Hepatocyte (in vitro differentiated cells): Measurements from ENCODE around the gene TRPM3. TPM values are rescaled to one million over a fixed set of nuclear protein-coding genes. Genes with fewer than 3 reads are reported as not detected.

Source experiments
- DNase-seq: peaks from one replicate; pipeline ENCODE4 v3.0.0-alpha.2; 2016; ENCODE audit warnings: low spot score
- H2AFZ ChIP-seq: fragments of 200-600 bp; sonication (generic); 2 replicates; pipeline ENCODE4 v1.6.0; 2016; ENCODE audit warnings: antibody characterized with exemption, mild to moderate bottlenecking
- H3K27ac ChIP-seq: fragments of 200-600 bp; sonication (generic); 2 replicates; pipeline ENCODE4 v1.5.1; 2016; ENCODE audit warnings: mild to moderate bottlenecking
- H3K27me3 ChIP-seq: fragments of 200-600 bp; sonication (generic); 2 replicates; pipeline ENCODE4 v1.6.1; 2016
- H3K36me3 ChIP-seq: fragments of 200-600 bp; sonication (generic); replicated peaks from 2 replicates; pipeline ENCODE4 v1.5.1; 2016; ENCODE audit warnings: low read depth; ENCODE audit not compliant: insufficient read depth
- H3K4me1 ChIP-seq: fragments of 200-600 bp; sonication (generic); 2 replicates; pipeline ENCODE4 v1.5.1; 2016; ENCODE audit warnings: mild to moderate bottlenecking, moderate library complexity; ENCODE audit not compliant: insufficient read depth
- H3K4me2 ChIP-seq: fragments of 200-600 bp; sonication (generic); 2 replicates; pipeline ENCODE4 v1.6.0; 2016
- H3K4me3 ChIP-seq: fragments of 200-600 bp; sonication (generic); 2 replicates; pipeline ENCODE4 v1.5.1; 2016; ENCODE audit warnings: mild to moderate bottlenecking
- H3K79me2 ChIP-seq: fragments of 200-600 bp; sonication (generic); 2 replicates; pipeline ENCODE4 v1.6.0; 2017; ENCODE audit warnings: mild to moderate bottlenecking
- H3K9me2 ChIP-seq: fragments of 200-600 bp; sonication (generic); replicated peaks from 2 replicates; pipeline ENCODE4 v1.6.0; 2017; ENCODE audit warnings: mild to moderate bottlenecking; ENCODE audit not compliant: insufficient read depth
- H3K9me3 ChIP-seq: fragments of 200-600 bp; sonication (generic); 2 replicates; pipeline ENCODE4 v1.5.1; 2016; ENCODE audit warnings: low read depth, mild to moderate bottlenecking
- H4K20me1 ChIP-seq: fragments of 200-600 bp; sonication (generic); 2 replicates; pipeline ENCODE4 v1.6.0; 2016; ENCODE audit warnings: mild to moderate bottlenecking; ENCODE audit not compliant: insufficient read depth, poor library complexity, severe bottlenecking
- EZH2 ChIP-seq: fragments of 200-600 bp; sonication (generic); IDR thresholded peaks from 2 replicates; pipeline ENCODE4 v1.6.1; 2016; ENCODE audit warnings: antibody characterized with exemption, mild to moderate bottlenecking, borderline replicate concordance
- EZH2phosphoT487 ChIP-seq: fragments of 200-600 bp; sonication (generic); IDR thresholded peaks from one replicate; pipeline ENCODE4 v1.6.1; 2018; ENCODE audit warnings: antibody characterized with exemption, mild to moderate bottlenecking, low read depth, moderate library complexity; ENCODE audit not compliant: unreplicated experiment, severe bottlenecking
- WGBS: methylation state at CpG from one replicate; pipeline ENCODE4 v1.1.6; 2016; ENCODE audit warnings: low lambda C conversion rate; ENCODE audit errors: missing lambda C conversion rate; 5-methylcytosine and 5-hydroxymethylcytosine counted together
- polyA plus RNA-seq: library from polyadenylated mRNA; unstranded; fragments of >200 nt; fragmentation: Nextera tagmentation; extraction: Ambion mirVana; gene quantifications from 2 replicates; pipeline ENCODE4 v1.2.1, GENCODE V29; 2016
- total RNA-seq: library from RNA; depleted of rRNA; stranded (reverse); fragments of >200 nt; gene quantifications from 2 replicates; pipeline ENCODE4 v1.2.3, GENCODE V29; 2014
- TF ChIP-seq, protein P1 (sequence below): fragments of 200-600 bp; sonication (generic); IDR thresholded peaks from 2 replicates; pipeline ENCODE4 v1.5.1; 2016; ENCODE audit warnings: antibody characterized with exemption, mild to moderate bottlenecking; ENCODE audit not compliant: poor library complexity

The TRPM3 gene
- total and polyA plus RNA-seq, 2 experiments from 2014 or later, result 0.60 to 0.68 TPM

- H3K4me1 ChIP-seq, result no peaks in the 10 kb centered on the region
- no peaks in the 10 kb centered on the region for H3K79me2 ChIP-seq
- H3K4me2 ChIP-seq, result no peak overlapping the region
- H2AFZ ChIP-seq, result no peak overlapping the region
- H3K27ac ChIP-seq, result no peak overlapping the region
- no peaks in the 10 kb centered on the region for H3K9me2 ChIP-seq
- WGBS, result 82% methylated on average over 7 of the region's 7 CpGs
- DNase-seq, result no peak
- H3K9me3 ChIP-seq, result no peaks in the 10 kb centered on the region
- no peaks in the 10 kb centered on the region for H4K20me1 ChIP-seq
- TF ChIP-seq EZH2, result no peak
- no peak for TF ChIP-seq EZH2phosphoT487
- TF ChIP-seq, protein P1, sequence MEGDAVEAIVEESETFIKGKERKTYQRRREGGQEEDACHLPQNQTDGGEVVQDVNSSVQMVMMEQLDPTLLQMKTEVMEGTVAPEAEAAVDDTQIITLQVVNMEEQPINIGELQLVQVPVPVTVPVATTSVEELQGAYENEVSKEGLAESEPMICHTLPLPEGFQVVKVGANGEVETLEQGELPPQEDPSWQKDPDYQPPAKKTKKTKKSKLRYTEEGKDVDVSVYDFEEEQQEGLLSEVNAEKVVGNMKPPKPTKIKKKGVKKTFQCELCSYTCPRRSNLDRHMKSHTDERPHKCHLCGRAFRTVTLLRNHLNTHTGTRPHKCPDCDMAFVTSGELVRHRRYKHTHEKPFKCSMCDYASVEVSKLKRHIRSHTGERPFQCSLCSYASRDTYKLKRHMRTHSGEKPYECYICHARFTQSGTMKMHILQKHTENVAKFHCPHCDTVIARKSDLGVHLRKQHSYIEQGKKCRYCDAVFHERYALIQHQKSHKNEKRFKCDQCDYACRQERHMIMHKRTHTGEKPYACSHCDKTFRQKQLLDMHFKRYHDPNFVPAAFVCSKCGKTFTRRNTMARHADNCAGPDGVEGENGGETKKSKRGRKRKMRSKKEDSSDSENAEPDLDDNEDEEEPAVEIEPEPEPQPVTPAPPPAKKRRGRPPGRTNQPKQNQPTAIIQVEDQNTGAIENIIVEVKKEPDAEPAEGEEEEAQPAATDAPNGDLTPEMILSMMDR, result no peak
- H3K4me3 ChIP-seq, result no peak overlapping the region
- no peaks in the 10 kb centered on the region for H3K27me3 ChIP-seq
- H3K36me3 ChIP-seq, result no peaks in the 10 kb centered on the region
Measured at GRCh38 chr9:70581214-70581954, 540.0 kb downstream of the TRPM3 start.

- Histone ChIP-seq H2AFZ (no peak overlapping the region), H3K27me3 (no peaks in the 10 kb centered on the region), H3K36me3 (no peaks in the 10 kb centered on the region), H3K4me1 (no peaks in the 10 kb centered on the region), H3K4me3 (no peak overlapping the region), H3K27ac (no peak overlapping the region), H3K9me3 (no peaks in the 10 kb centered on the region), H3K9me2 (no peaks in the 10 kb centered on the region), H3K4me2 (no peak overlapping the region), H4K20me1 (no peaks in the 10 kb centered on the region), H3K79me2 (no peaks in the 10 kb centered on the region)
- TF ChIP-seq, protein P1, result no peak
- TF ChIP-seq EZH2phosphoT487 (no peak), EZH2 (no peak)
- 70% methylated on average over 4 of the region's 4 CpGs for WGBS
- DNase-seq, result no peak
Measured at GRCh38 chr9:70580606-70581195, 540.7 kb downstream of the TRPM3 start.

DNA sequence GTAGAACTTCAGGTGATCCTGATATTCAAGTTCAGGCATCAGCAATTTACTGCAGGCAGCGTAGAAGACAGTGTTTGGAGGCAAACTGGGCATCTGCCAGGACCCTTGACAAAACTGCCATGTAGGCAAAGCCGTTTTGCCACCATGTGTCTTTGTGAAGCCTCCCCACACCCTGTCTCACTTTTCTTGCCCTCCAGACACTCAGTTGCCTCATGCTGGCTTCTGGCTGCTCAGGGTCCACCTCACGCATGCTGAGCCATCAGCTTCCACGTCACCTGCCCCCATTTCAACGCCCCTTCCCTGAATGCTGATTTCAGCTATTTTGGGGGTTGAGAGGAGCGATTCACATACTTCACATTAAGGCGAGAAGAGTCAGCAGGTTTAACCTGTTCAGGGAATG lies 541.7 kb downstream of the TRPM3 start:
- 73% methylated on average over 7 of the region's 7 CpGs for whole genome bisulfite sequencing

More for the DNA sequence above, 541.7 kb downstream of the TRPM3 start:
- no peaks in the 10 kb centered on the region for H3K9me3 ChIP-seq
- no peaks in the 10 kb centered on the region for H3K9me2 ChIP-seq
- H3K36me3 ChIP-seq, result no peaks in the 10 kb centered on the region
- no peak overlapping the region for H3K4me2 ChIP-seq
- TF ChIP-seq EZH2phosphoT487 (no peak), EZH2 (no peak)
- TF ChIP-seq, protein P1, result no peak
- H3K4me1 ChIP-seq, result no peaks in the 10 kb centered on the region
- H3K27ac ChIP-seq, result no peak overlapping the region
- no peaks in the 10 kb centered on the region for H3K79me2 ChIP-seq
- no peak for DNase-seq
- H3K4me3 ChIP-seq, result no peak overlapping the region
- no peaks in the 10 kb centered on the region for H3K27me3 ChIP-seq
- H2AFZ ChIP-seq, result no peak overlapping the region
- H4K20me1 ChIP-seq, result no peaks in the 10 kb centered on the region
